K562 (cell line): ENCODE measurements around the gene ZNF609. TPM values are rescaled to one million over a fixed set of nuclear protein-coding genes. Genes with fewer than 3 reads are reported as not detected.
A peak's percentile ranks its signal among the peaks of the same experiment; 100 is the strongest.

Experiments
- ATAC-seq: fragments of 200-7000 bp; cut with Tn5 transposase; 3 replicates; pipeline ENCODE4 v1.9.1; 2020; ENCODE audit warnings: moderate library complexity
- BruUV-seq: library from RNA; stranded (reverse); fragments of 400-500 nt; replicated peaks from 2 replicates; lab custom pipeline; 2021; lab: Mats Ljungman, UMichigan
- CTCF ChIA-PET: fragments of 300-600 bp; formaldehyde crosslinking; extraction: SDS; loops from one replicate; lab custom pipeline; 2021; ENCODE audit warnings: low intra/inter-chr PET ratio; lab: Yijun Ruan, JAX
- POLR2A ChIA-PET: fragments of 300-600, 350-650 bp; sonication (Branson Sonifier 250); formaldehyde crosslinking; extraction: SDS; loops from one replicate; lab custom pipeline; 2021; ENCODE audit warnings: antibody characterized with exemption, inconsistent platforms; lab: Yijun Ruan, JAX
- DNase-seq, 4 experiments: peaks; one replicate each; pipeline versions ENCODE4 v3.0.0 to v3.0.0-alpha.2; 2011 to 2018; ENCODE audit warnings: low spot score in 3 of 4, mixed read lengths in 3 of 4; ENCODE audit errors: extremely low read depth in 1 of 4
- FAIRE-seq: peaks from 2 replicates; lab custom pipeline; 2011; peaks lifted over from hg19 to GRCh38; lab: Jason Lieb, UNC
- H2AFZ ChIP-seq: 2 replicates; pipeline ENCODE4 v1.6.0; 2011; ENCODE audit warnings: low read depth, low read length, control low read depth, inconsistent platforms
- H3K27ac ChIP-seq: fragments of 200-600 bp; 3 replicates; pipeline ENCODE4 v1.8.0; 2011; ENCODE audit warnings: low read depth, mild to moderate bottlenecking, control low read depth, inconsistent platforms, low read length, moderate library complexity, mixed read lengths; ENCODE audit errors: extremely low read depth
- H3K27me3 ChIP-seq, 2 experiments: fragments of 300-600 bp in 1 of 2; 2 replicates in 1 of 2; 3 replicates in 1 of 2; pipeline versions ENCODE4 v1.6.0 to v1.8.0; 2011; ENCODE audit warnings: inconsistent platforms in 2 of 2, low read length in 2 of 2, mild to moderate bottlenecking in 1 of 2, mixed read lengths in 1 of 2, moderate library complexity in 1 of 2; ENCODE audit not compliant: control insufficient read depth in 2 of 2, insufficient read depth in 2 of 2
- H3K36me3 ChIP-seq: fragments of 300-600 bp; 3 replicates; pipeline ENCODE4 v1.8.0; 2011; ENCODE audit warnings: mild to moderate bottlenecking, low read length, inconsistent platforms; ENCODE audit not compliant: control insufficient read depth, insufficient read depth
- H3K4me1 ChIP-seq, 2 experiments: fragments of 200-600 bp in 1 of 2; replicated peaks in 1 of 2; 2 replicates in 1 of 2; 3 replicates in 1 of 2; pipeline versions ENCODE4 v1.5.1 to v1.8.0; 2011; ENCODE audit warnings: inconsistent platforms in 2 of 2, low read length in 2 of 2, mild to moderate bottlenecking in 1 of 2, mixed read lengths in 1 of 2, moderate library complexity in 1 of 2; ENCODE audit not compliant: control insufficient read depth in 2 of 2, insufficient read depth in 2 of 2
- H3K4me2 ChIP-seq: 2 replicates; pipeline ENCODE4 v1.6.1; 2011; ENCODE audit warnings: low read length, control low read depth, inconsistent platforms, mixed read lengths; ENCODE audit not compliant: insufficient read depth
- H3K4me3 ChIP-seq: fragments of 200-600 bp; sonication (generic), shearing (Covaris generic); 2 replicates; pipeline ENCODE4 v1.5.1; 2016; ENCODE audit warnings: control low read depth, inconsistent platforms
- H3K79me2 ChIP-seq: fragments of 200-600 bp; 3 replicates; pipeline ENCODE4 v1.8.0; 2011; ENCODE audit warnings: low read length, inconsistent platforms; ENCODE audit not compliant: control insufficient read depth, insufficient read depth
- H3K9ac ChIP-seq, 2 experiments: 2 replicates each; pipeline versions ENCODE4 v1.6.0 to v1.6.1; 2011; ENCODE audit warnings: low read depth in 2 of 2, low read length in 2 of 2, control low read depth in 1 of 2, inconsistent platforms in 1 of 2, mild to moderate bottlenecking in 1 of 2, mixed read lengths in 1 of 2; ENCODE audit not compliant: insufficient read depth in 1 of 2
- H3K9me1 ChIP-seq: one replicate; pipeline ENCODE4 v1.6.0; 2011; ENCODE audit warnings: inconsistent platforms, mild to moderate bottlenecking, low read length, moderate library complexity; ENCODE audit not compliant: control insufficient read depth, insufficient read depth
- H3K9me3 ChIP-seq: replicated peaks from 2 replicates; pipeline ENCODE4 v1.5.1; 2011; ENCODE audit warnings: low read depth, low read length, inconsistent platforms; ENCODE audit not compliant: control insufficient read depth, insufficient read depth
- H4K20me1 ChIP-seq: replicated peaks from 2 replicates; pipeline ENCODE4 v1.6.1; 2011; ENCODE audit warnings: low read length, inconsistent platforms, mixed read lengths; ENCODE audit not compliant: control insufficient read depth, insufficient read depth
- ARHGAP35 ChIP-seq: fragments of 450-650 bp; IDR thresholded peaks from 2 replicates; pipeline ENCODE4 v1.6.1; 2018; ENCODE audit not compliant: partially characterized antibody
- BMI1 ChIP-seq: fragments of 150-350 bp; IDR thresholded peaks from 2 replicates; pipeline ENCODE4 v1.6.1; 2014; ENCODE audit warnings: low read length
- FOXA1 ChIP-seq: fragments of 450-650 bp; IDR thresholded peaks from 2 replicates; pipeline ENCODE4 v1.6.1; 2016; ENCODE audit warnings: mild to moderate bottlenecking, borderline replicate concordance
- FOXA3 ChIP-seq, 2 experiments: fragments of 450-650 bp in 1 of 2; sonication (generic) in 1 of 2; formaldehyde crosslinking; IDR thresholded peaks in 1 of 2; conservative IDR thresholded peaks in 1 of 2; 2 replicates each; pipeline versions ENCODE4 v1.4.0 to v1.8.0; 2020 to 2022; ENCODE audit warnings: mild to moderate bottlenecking in 2 of 2, missing genetic modification reagents in 1 of 2
- NCOA1 ChIP-seq: fragments of 450-650 bp; IDR thresholded peaks from 2 replicates; pipeline ENCODE4 v1.6.1; 2016; ENCODE audit warnings: low read depth
- PURB ChIP-seq: sonication (generic); formaldehyde crosslinking; IDR thresholded peaks from 2 replicates; pipeline ENCODE4 v1.9.0; 2021; ENCODE audit warnings: low read depth, mild to moderate bottlenecking, missing genetic modification reagents
- SOX6 ChIP-seq: fragments of 450-650 bp; IDR thresholded peaks from 2 replicates; pipeline ENCODE4 v1.6.1; 2014; ENCODE audit warnings: mild to moderate bottlenecking
- SREBF1 ChIP-seq: fragments of 150-350 bp; IDR thresholded peaks from 2 replicates; pipeline ENCODE4 v1.6.1; 2014; ENCODE audit warnings: antibody characterized with exemption, low read depth, low read length, borderline replicate concordance
- STAT5A ChIP-seq: IDR thresholded peaks from 2 replicates; pipeline ENCODE4 v1.6.1; 2012; ENCODE audit warnings: low read length, inconsistent platforms, borderline replicate concordance
- ZNF23 ChIP-seq: fragments of 250-450 bp; sonication (Bioruptor Pico); IDR thresholded peaks from 2 replicates; pipeline ENCODE4 v1.4.0; 2020; ENCODE audit warnings: mild to moderate bottlenecking
- ZNF445 ChIP-seq: fragments of 250-450 bp; sonication (Bioruptor Pico); IDR thresholded peaks from 2 replicates; pipeline ENCODE4 v1.4.0; 2020; ENCODE audit warnings: low read depth, mild to moderate bottlenecking, moderate library complexity
- WGBS: fragments of 100-300 bp; shearing (Covaris generic); methylation state at CpG from one replicate; pipeline ENCODE4 v1.1.6; 2016; ENCODE audit warnings: low coverage, mixed read lengths; ENCODE audit not compliant: insufficient coverage; ENCODE audit errors: missing lambda C conversion rate; 5-methylcytosine and 5-hydroxymethylcytosine counted together
- in situ Hi-C: fragments of 300-500 bp; cut with MboI; formaldehyde crosslinking; loops from 4 replicates; pipeline ENCODE4 v1.15.0; 2018; ENCODE audit warnings: inconsistent platforms, mixed read lengths
- intact Hi-C: fragments of 100-400 bp; cut with micrococcal nuclease; formaldehyde crosslinking; loops from 2 replicates; pipeline ENCODE4 v1.14.2; 2022
- polyA plus RNA-seq, 8 experiments: library from polyadenylated mRNA; depleted of rRNA in 4 of 8; stranded (reverse) in 5 of 8; unstranded in 3 of 8; fragments of >200 nt; fragmentation: Nextera tagmentation in 2 of 8; fragmentation: Illumina TruSeq in 1 of 8; extraction: Ambion mirVana in 2 of 8; extraction: Trizol in 1 of 8; gene quantifications; 2 replicates each; pipeline versions ENCODE4 v1.2.1 to v1.2.3, GENCODE V29; 2011 to 2014; ENCODE audit warnings: inconsistent platforms in 1 of 8, missing spikeins in 1 of 8
- total RNA-seq, 7 experiments: library from RNA; depleted of rRNA in 6 of 7; stranded (reverse); fragments of >200 nt in 6 of 7; fragmentation: Illumina TruSeq in 2 of 7; extraction: Trizol in 2 of 7; gene quantifications; 2 replicates each; pipeline versions ENCODE4 v1.2.1 to v1.2.3, GENCODE V29; 2011 to 2021; ENCODE audit warnings: low replicate concordance in 1 of 7
- TF ChIP-seq, protein P1 (sequence below): fragments of 450-650 bp; IDR thresholded peaks from 2 replicates; pipeline ENCODE4 v1.6.1; 2017; ENCODE audit warnings: antibody characterized with exemption
- TF ChIP-seq, protein P2 (sequence below): fragments of 450-650 bp; formaldehyde crosslinking; IDR thresholded peaks from 2 replicates; pipeline ENCODE4 v1.4.0; 2020; ENCODE audit warnings: mild to moderate bottlenecking, moderate library complexity
- TF ChIP-seq, protein P3 (sequence below): fragments of 450-650 bp; conservative IDR thresholded peaks from 2 replicates; pipeline ENCODE4 v1.6.1; 2016; ENCODE audit warnings: missing genetic modification characterization, low read depth, mild to moderate bottlenecking, missing compliant biosample characterization, moderate library complexity
- TF ChIP-seq, protein P4 (sequence below): IDR thresholded peaks from 3 replicates; pipeline ENCODE4 v1.6.1; 2011; ENCODE audit warnings: borderline replicate concordance, mild to moderate bottlenecking; ENCODE audit not compliant: insufficient read length, insufficient read depth
- TF ChIP-seq, protein P5 (sequence below): fragments of 450-650 bp; IDR thresholded peaks from 2 replicates; pipeline ENCODE4 v1.6.1; 2016

The ZNF609 gene
- total and polyA plus RNA-seq, 9 of the 15 experiments (the other 6 are each of a cell fraction or from before 2014, with no cell fraction given), result 3.0 to 38.7 (median 17.8) TPM

GRCh38 chr15:64552281-64552948 lies 92.0 kb downstream of the ZNF609 start:
- 68% methylated on average over 8 of the region's 8 CpGs for WGBS
- Histone ChIP-seq H3K36me3 (no peaks in the 10 kb centered on the region), H3K4me1 (peaks cover 0 to 9% of the 10 kb centered on the region in 2 experiments; a peak in 2 of 5 replicates), H4K20me1 (no peaks in the 10 kb centered on the region), H3K9me3 (no peaks in the 10 kb centered on the region), H3K79me2 (peaks cover 82% of the 10 kb centered on the region), H3K9ac (peak overlapping the region in 1 of 2 experiments; percentile 20; a peak in 1 of 4 replicates), H3K4me3 (no peak overlapping the region), H3K27me3 (no peaks in the 10 kb centered on the region), H3K9me1 (no peaks in the 10 kb centered on the region), H2AFZ (no peak overlapping the region), H3K4me2 (no peak overlapping the region), H3K27ac (no peak overlapping the region; the same call in 2 of the 3 replicates)
- ChIA-PET CTCF (no interaction called here), POLR2A (interaction anchor here (1.6 kb wide), 1 partner anchor 9 kb away, joined by 5 read pairs; no protein-coding TSS in a partner anchor)
- no TSS peak for BruUV-seq
- no peak for DNase-seq
- peak; percentile 71 for ATAC-seq
- intact Hi-C loops, result no loop called here
- FAIRE-seq, result no peak
- in situ Hi-C loops, result no loop called here
- TF ChIP-seq PURB (CRISPR knock-in tag) (no peak), FOXA3 (CRISPR knock-in tag; conservative IDR thresholded peaks at IDR 0.05 in 1 of 2, IDR thresholded peaks at IDR 0.05 in 1 of 2) (no peak), BMI1 (no peak), ARHGAP35 (no peak), ZNF445 (CRISPR knock-in tag) (no peak), FOXA1 (no peak), NCOA1 (no peak), SREBF1 (no peak), SOX6 (no peak), ZNF23 (CRISPR knock-in tag) (no peak), STAT5A (no peak)
- TF ChIP-seq, protein P1, sequence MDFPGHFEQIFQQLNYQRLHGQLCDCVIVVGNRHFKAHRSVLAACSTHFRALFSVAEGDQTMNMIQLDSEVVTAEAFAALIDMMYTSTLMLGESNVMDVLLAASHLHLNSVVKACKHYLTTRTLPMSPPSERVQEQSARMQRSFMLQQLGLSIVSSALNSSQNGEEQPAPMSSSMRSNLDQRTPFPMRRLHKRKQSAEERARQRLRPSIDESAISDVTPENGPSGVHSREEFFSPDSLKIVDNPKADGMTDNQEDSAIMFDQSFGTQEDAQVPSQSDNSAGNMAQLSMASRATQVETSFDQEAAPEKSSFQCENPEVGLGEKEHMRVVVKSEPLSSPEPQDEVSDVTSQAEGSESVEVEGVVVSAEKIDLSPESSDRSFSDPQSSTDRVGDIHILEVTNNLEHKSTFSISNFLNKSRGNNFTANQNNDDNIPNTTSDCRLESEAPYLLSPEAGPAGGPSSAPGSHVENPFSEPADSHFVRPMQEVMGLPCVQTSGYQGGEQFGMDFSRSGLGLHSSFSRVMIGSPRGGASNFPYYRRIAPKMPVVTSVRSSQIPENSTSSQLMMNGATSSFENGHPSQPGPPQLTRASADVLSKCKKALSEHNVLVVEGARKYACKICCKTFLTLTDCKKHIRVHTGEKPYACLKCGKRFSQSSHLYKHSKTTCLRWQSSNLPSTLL, result no peak
- TF ChIP-seq, protein P2, sequence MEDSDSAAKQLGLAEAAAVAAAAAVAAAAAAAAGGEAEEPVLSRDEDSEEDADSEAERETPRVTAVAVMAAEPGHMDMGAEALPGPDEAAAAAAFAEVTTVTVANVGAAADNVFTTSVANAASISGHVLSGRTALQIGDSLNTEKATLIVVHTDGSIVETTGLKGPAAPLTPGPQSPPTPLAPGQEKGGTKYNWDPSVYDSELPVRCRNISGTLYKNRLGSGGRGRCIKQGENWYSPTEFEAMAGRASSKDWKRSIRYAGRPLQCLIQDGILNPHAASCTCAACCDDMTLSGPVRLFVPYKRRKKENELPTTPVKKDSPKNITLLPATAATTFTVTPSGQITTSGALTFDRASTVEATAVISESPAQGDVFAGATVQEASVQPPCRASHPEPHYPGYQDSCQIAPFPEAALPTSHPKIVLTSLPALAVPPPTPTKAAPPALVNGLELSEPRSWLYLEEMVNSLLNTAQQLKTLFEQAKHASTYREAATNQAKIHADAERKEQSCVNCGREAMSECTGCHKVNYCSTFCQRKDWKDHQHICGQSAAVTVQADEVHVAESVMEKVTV, result no peak
- TF ChIP-seq, protein P3, sequence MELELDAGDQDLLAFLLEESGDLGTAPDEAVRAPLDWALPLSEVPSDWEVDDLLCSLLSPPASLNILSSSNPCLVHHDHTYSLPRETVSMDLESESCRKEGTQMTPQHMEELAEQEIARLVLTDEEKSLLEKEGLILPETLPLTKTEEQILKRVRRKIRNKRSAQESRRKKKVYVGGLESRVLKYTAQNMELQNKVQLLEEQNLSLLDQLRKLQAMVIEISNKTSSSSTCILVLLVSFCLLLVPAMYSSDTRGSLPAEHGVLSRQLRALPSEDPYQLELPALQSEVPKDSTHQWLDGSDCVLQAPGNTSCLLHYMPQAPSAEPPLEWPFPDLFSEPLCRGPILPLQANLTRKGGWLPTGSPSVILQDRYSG (tag), result no peak
- TF ChIP-seq, protein P4, sequence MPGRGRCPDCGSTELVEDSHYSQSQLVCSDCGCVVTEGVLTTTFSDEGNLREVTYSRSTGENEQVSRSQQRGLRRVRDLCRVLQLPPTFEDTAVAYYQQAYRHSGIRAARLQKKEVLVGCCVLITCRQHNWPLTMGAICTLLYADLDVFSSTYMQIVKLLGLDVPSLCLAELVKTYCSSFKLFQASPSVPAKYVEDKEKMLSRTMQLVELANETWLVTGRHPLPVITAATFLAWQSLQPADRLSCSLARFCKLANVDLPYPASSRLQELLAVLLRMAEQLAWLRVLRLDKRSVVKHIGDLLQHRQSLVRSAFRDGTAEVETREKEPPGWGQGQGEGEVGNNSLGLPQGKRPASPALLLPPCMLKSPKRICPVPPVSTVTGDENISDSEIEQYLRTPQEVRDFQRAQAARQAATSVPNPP, result no peak
- TF ChIP-seq, protein P5, sequence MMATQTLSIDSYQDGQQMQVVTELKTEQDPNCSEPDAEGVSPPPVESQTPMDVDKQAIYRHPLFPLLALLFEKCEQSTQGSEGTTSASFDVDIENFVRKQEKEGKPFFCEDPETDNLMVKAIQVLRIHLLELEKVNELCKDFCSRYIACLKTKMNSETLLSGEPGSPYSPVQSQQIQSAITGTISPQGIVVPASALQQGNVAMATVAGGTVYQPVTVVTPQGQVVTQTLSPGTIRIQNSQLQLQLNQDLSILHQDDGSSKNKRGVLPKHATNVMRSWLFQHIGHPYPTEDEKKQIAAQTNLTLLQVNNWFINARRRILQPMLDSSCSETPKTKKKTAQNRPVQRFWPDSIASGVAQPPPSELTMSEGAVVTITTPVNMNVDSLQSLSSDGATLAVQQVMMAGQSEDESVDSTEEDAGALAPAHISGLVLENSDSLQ, result no peak
